H4 (cell line): ENCODE measurements around the gene IL1RAPL2. TPM values are rescaled to one million over a fixed set of nuclear protein-coding genes. Genes with fewer than 3 reads are reported as not detected.
A peak's percentile ranks its signal among the peaks of the same experiment; 100 is the strongest.
"Not testable (repeated sequence)": the region's sequence is repeated elsewhere in the genome, so short reads cannot be mapped to it uniquely, and the experiment has no call there.

ENCODE experiments used
- DNase-seq: peaks from one replicate; pipeline ENCODE4 v3.0.0-alpha.2; 2015; ENCODE audit warnings: low spot score
- total RNA-seq: library from RNA; depleted of rRNA; stranded (reverse); fragments of >200 nt; shearing (Covaris generic); gene quantifications from 2 replicates; pipeline ENCODE4 v1.2.3, GENCODE V29; 2014

The IL1RAPL2 gene
- total RNA-seq, 1 experiment from 2014 or later = 0.23 TPM

- DNase-seq = peak; percentile 87
Observed at GRCh38 chrX:104854188-104854587, 288.2 kb downstream of the IL1RAPL2 start.

- peak; percentile 9 for DNase-seq
Observed at GRCh38 chrX:104854790-104855340, 288.9 kb downstream of the IL1RAPL2 start.

- DNase-seq = no peak
Observed at GRCh38 chrX:104863466-104863865, 297.5 kb downstream of the IL1RAPL2 start.

GRCh38 chrX:104864296-104864695 lies 298.3 kb downstream of the IL1RAPL2 start:
- no peak for DNase-seq

- no peak for DNase-seq
Observed at GRCh38 chrX:104877504-104877903, 311.5 kb downstream of the IL1RAPL2 start.

GRCh38 chrX:104902070-104902469 lies 336.1 kb downstream of the IL1RAPL2 start:
- no peak for DNase-seq

GRCh38 chrX:104909694-104910093 lies 343.7 kb downstream of the IL1RAPL2 start:
- not testable (repeated sequence) for DNase-seq

- DNase-seq = peak; percentile 21
Observed at GRCh38 chrX:104913348-104913747, 347.3 kb downstream of the IL1RAPL2 start.

GRCh38 chrX:104914686-104915085 lies 348.7 kb downstream of the IL1RAPL2 start:
- not testable (repeated sequence) for DNase-seq

GRCh38 chrX:104918122-104918521 lies 352.1 kb downstream of the IL1RAPL2 start:
- DNase-seq = no peak

GRCh38 chrX:104921584-104922205 lies 355.7 kb downstream of the IL1RAPL2 start:
- DNase-seq = peak; percentile 3

GRCh38 chrX:104922206-104922621 lies 356.2 kb downstream of the IL1RAPL2 start:
- peak; percentile 84 for DNase-seq

GRCh38 chrX:104929324-104929723 lies 363.3 kb downstream of the IL1RAPL2 start:
- DNase-seq = no peak

- no peak for DNase-seq
Observed at GRCh38 chrX:104935581-104935980, 369.6 kb downstream of the IL1RAPL2 start.

- DNase-seq = no peak
Observed at GRCh38 chrX:104953251-104953650, 387.3 kb downstream of the IL1RAPL2 start.

GRCh38 chrX:104961926-104962325 lies 395.9 kb downstream of the IL1RAPL2 start:
- DNase-seq = no peak

- no peak for DNase-seq
Observed at GRCh38 chrX:104968241-104968640, 402.2 kb downstream of the IL1RAPL2 start.

- peak; percentile 67 for DNase-seq
Observed at GRCh38 chrX:104972737-104973136, 406.7 kb downstream of the IL1RAPL2 start.

- DNase-seq = no peak
Observed at GRCh38 chrX:104987063-104987462, 421.1 kb downstream of the IL1RAPL2 start.

GRCh38 chrX:104988038-104988437 lies 422.0 kb downstream of the IL1RAPL2 start:
- no peak for DNase-seq

GRCh38 chrX:104995546-104995945 lies 429.5 kb downstream of the IL1RAPL2 start:
- DNase-seq = no peak

GRCh38 chrX:105006103-105006502 lies 440.1 kb downstream of the IL1RAPL2 start:
- DNase-seq = no peak

GRCh38 chrX:105006996-105007395 lies 441.0 kb downstream of the IL1RAPL2 start:
- DNase-seq = no peak

- DNase-seq = no peak
Observed at GRCh38 chrX:105013719-105014118, 447.7 kb downstream of the IL1RAPL2 start.
